ENCODE measurements around the gene DAGLB.
"Not testable (repeated sequence)": the region's sequence is repeated elsewhere in the genome, so short reads cannot be mapped to it uniquely, and the experiment has no call there.

DAGLB gene

DNA sequence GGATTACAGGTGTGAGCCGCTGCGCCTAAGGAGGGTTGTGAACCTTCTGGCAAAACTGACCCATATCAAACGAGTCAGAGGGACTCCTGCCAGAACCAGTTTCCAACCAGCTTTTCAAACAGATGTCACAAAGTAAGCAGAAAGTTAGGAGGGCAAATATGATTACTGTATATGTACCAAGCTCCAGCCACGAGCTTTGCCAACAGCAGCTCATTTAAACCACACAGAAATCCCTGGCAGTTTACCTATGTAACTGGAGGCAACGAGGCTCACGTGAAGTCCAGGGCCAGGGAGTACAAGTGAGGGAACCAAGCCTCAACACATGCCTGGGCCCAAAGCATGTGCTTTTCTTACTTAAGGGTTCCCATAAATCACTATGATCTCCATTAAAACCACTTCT is 12.5 kb upstream of the DAGLB start:
- DNase-seq = no peak

GRCh38 chr7:6458676-6459075 is 10.9 kb upstream of the DAGLB start:
- DNase-seq = not testable (repeated sequence)

- DNase-seq = no peak
Observed at GRCh38 chr7:6453734-6454133, 6.0 kb upstream of the DAGLB start.

DNA sequence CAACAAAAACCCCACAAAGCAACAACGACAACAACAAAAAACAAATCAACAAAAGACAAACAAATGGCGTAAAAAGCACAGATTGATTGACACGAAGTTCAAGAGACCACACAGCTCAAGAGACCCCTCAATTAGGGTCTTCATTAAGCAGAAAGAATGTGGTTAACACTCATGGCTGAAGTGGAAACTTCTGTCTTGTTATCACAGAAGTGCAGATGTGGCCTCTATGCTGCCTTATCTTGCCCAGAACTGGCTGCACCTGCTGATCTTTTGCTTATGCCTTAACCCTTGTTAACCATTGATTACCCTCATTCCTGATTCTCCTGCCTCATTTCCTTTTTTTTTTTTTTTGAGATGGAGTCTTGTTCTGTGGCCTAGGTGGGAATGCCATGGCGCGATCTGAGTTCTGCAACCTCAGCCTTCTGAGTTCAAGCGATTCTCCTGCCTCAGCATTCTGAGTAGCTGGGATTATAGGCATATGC is 3.5 kb upstream of the DAGLB start:
- no peak for DNase-seq

- not testable (repeated sequence) for DNase-seq
Observed at GRCh38 chr7:6450591-6450990, 2.8 kb upstream of the DAGLB start.

- not testable (repeated sequence) for DNase-seq
Observed at GRCh38 chr7:6449884-6450283, 2.1 kb upstream of the DAGLB start.

DNA sequence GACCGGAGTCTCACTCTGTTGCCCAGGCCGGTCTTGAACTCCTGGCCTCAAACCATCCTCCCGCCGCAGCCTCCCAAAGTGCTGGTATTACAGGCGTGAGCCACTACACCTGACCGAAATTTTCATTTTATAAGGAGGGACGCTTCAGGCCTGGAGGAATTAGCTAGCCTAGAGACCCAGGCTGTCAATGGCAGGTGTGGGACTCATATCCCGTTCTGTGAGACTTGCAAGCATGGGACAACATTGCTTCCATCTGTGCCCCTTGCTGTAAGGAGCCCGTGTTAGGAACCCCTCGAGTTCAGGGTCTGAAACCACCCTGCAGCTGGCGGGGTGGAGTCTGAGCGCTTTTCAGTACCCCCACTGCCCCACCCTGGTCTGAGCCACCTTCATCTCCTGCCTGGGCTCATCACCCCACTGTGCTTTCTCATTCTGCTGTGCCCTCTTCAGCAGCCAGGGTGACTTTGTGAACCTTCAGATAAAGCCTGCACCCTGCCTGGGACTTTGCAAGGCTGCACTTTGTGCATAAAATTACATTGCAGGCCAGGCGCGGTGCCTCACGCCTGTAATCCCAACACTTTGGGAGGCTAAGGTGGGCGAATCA is 1.3 kb upstream of the DAGLB start:
- DNase-seq = no peak

DNA sequence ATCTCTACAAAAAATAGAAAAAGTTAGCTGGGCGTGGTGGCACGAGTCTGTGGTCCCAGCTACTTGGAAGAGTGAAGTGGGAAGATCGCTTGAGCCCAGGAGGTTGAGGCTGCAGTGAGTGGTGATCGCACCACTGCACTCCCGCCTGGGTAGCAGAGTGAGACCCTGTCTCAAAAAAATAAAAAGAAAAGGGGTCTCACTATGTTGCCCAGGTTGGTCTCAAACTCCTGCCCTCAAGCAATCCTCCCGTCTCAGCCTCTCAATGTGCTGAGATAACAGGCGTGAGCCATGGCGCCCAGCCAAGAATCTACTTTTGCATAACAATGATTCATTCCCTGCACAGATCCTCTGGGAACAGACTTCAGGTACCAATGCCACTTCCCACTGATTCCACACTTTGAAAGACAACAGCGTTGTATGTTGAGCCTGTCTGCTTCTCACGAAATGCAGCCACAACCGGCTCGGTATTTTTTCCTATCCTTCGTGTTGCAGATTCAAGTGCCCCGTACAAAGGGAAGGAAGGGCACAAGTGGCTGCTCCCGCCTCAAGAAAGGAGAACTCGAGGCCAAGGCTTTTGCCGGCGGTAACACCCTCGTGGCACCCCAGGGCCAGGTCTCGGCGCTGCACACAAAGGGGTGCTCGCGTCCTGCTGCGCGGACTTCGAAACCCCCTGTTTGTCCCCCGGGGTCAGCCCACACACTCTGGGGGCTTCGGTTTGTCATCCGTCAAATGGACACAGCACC is 745 bp downstream of the DAGLB start:
- peak; percentile 30 for DNase-seq

GRCh38 chr7:6444516-6445269 is 3.1 kb downstream of the DAGLB start:
- no peak for DNase-seq

DNA sequence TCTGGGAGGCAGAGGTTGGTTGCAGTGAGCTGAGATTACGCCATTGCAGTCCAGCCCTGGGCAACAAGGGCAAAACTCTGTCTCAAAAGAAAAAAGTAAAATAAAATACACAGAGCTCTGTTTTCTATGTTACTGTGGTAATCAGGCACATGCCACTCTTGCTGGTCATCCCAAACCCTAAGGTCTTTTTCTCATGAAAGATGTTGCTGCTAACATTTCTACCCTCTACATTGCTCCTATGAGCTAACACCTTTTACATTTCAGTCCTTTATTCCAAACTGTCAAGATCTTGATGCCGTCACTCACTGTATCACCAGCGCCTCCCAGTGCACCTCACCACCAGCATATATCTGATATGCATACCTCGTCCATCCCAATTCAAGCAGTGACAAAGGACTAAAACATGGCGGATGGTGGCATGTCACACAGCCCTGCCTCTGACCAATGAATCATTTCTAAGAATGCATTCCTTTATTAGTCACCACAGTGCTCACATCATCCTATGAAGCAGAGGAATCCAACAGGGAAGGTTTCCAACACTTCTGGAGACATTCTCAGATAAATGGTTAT is 4.3 kb downstream of the DAGLB start:
- DNase-seq = no peak

DNA sequence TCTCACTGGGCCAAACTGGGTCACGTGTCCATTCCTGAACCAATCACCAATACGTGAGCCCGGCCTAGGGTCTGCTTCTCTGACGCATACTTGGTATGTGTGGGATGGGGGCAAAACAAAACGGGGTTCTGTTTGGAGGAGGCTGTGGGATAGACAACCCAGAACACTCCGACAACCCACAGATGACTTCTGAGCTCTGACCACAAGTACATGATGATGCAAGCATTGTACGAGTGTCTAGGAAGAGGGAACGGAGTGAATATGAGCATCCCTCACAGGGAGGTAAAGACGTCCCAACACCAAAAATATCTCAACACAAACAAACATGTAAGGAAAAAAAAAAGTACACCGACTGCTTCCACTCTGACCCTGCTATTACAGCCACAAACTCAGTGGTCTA is 5.6 kb downstream of the DAGLB start:
- no peak for DNase-seq

- DNase-seq = no peak
Observed at GRCh38 chr7:6440381-6440780, 7.4 kb downstream of the DAGLB start.

- peak; percentile 22 for DNase-seq
Observed at GRCh38 chr7:6438427-6438826, 9.3 kb downstream of the DAGLB start.

DNA sequence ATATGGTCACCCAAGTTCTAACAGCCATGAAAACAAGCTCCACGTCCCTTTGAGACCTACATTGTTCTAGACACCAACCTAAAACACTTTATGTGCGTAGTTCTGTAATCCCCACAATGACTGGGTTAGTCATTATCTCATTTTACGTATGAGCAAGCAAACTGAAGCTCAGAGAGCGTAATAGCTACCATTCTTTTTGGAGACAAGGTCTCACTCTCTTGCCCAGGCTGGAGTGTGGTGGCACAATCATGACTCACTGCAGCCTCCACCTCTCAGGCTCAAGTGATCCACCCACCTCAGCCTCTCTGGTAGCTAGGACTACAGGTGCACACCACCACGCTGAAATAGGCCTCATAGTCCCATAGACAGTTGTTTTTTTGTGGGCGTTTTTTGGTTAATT is 10.5 kb downstream of the DAGLB start:
- no peak for DNase-seq

DNA sequence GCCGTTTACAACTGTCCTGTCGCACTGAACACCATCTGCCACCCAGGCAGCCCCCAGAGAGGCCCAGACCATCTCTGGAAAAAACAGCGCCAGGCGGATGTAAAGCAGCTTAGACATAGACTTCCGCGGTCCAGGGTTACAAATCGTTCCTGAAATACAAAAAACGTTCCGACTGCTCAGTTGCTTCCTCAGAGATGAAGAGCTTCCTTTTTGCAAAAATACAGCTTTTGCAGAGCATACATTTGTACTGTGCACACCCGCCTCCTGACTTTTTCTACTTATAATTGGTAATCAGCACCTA is 11.4 kb downstream of the DAGLB start:
- DNase-seq = peak; percentile 73

DNA sequence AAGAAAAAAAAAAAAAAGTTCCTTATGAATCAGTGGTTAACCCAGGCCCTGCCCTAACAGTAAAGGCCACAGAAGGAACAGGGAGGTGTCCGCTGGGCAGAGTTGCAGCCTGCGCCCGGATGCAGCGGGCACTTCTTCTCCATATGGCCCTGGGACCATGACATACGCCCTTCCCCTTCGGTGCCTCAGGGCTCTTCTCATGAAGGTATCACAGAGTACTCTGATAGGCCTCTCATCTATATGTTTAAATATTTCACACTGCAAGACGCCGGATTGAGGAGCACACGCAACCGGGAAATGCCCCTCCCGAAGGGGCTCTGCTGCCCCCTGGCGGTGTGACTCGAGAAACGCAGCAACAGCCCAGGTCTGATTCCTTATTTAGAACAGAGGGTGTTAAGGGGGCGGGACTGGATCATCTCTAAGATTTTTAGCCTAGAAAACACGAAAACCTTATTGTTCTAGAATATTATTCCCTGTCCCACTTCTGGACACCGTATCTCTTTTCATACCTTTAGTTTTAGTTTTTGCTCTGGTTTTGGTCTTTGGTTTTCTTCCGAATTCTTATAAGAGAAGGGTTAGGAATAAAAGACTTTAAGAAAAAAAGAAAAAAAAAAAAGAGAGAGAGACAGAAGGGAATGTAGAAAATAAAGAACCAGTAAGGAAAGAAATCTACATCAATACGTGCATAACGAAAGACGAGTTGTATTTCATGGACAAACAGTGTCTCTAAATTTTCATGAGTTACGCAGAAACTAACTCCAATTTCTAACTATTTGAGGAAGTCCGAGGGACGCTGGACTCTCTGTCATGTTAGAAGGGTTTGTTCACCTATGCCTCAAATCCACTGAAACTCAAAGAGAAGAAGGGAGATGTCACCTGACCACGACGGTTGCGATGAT is 12.0 kb downstream of the DAGLB start:
- DNase-seq = peak; percentile 86

- no peak for DNase-seq
Observed at GRCh38 chr7:6433784-6434615, 13.8 kb downstream of the DAGLB start.

- DNase-seq = no peak
Observed at GRCh38 chr7:6432781-6433180, 15.0 kb downstream of the DAGLB start.

- DNase-seq = no peak
Observed at GRCh38 chr7:6430974-6431373, 16.8 kb downstream of the DAGLB start.

GRCh38 chr7:6430271-6430940 is 17.3 kb downstream of the DAGLB start:
- DNase-seq = no peak

DNA sequence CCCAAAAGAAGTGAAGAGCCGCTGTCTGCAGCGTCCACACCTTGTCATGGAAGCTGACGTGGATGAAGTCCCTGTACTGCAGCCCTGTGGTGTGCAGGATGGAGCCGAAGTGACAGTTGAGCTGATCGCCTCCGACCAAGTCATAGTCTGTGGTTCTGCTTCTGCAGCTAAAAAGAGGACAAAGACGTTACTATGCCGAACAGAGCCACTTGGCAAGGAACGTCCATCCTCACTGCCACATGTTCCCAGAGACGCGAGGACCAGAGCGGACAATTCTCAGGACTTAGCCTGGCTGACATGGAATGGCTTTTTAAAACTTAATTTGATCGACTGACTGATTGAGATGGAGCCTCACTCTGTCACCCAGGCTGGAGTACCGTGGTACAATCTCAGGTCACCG is 21.8 kb downstream of the DAGLB start:
- no peak for DNase-seq
